Measurements from ENCODE around the gene LITAF.

The LITAF gene

GRCh38 chr16:11550791-11551498, 35.8 kb downstream of the LITAF start:
- no peak for DNase-seq (ENCODE audit: low spot score)

DNA sequence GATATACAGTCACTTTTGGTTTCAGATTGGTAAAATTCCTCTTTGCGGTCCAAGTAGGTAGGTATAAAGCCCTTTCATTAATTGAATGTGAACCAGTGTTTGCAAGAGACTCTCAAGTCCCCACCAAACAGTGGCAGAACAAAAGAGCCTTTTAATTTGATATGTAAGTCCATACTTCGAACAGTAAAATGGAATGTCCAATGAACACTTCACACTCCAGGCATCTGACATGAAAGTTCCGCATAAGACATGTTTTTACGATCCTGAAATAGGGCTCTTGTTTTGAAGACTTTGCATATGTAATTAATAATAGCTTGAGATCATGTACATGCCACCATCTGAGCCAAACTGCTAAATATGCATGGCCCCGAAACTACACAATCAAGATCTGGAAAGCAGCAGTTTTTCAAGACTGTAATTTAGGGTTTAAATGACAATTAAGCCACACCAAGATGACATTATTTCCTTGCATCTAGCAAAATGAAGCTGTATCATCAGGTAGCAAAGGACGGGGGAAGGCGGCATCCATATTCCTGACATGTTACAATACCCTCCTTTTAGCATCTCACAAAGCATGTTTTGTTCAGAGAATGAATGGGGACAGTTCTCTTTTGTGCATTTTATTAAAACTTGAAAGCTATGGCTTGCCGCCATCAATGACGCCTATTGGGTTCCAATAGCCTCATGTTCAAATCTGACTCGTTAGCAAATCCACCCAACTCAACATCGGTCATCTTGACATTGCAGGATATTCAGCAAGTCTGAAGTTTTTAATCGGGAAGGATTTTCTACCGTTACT, 39.4 kb downstream of the LITAF start:
- DNase-seq (ENCODE audit: low spot score) = no peak

GRCh38 chr16:11546608-11547061, 40.1 kb downstream of the LITAF start:
- DNase-seq (ENCODE audit: low spot score) = no peak

DNA sequence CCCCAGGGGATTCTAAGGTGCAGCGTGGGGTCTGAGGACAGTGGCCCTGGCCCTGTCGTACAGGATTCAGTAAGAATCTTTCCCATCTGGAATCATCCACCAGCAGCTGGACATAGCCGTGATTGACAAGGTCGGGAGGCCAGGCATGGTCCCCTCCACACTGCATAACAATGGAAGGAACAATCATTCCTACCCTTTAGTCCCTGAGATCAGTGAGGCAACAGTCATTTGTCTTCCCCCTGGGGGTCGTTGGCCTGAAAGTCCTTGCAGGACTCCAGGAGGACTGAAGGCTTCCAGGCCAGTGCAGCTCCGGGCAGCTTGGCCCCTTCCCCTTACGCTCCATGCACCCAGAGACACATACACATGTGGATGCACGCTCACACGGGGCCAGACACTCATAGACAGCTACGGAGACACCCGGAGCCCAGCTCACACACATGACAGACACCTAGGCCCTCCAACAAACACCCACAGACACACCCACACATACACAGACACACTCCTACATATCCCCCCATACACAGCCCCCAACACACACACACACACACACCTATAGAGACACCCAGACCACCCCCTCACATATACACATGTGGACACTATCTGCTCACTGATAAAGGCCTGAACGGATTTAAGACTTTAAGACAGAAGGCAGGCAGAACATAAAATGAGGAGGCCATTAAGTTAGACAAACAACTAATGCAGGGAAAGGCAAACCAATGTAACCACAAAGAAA, 42.9 kb downstream of the LITAF start:
- no peak for DNase-seq (ENCODE audit: low spot score)

GRCh38 chr16:11542069-11542744, 44.5 kb downstream of the LITAF start:
- DNase-seq (ENCODE audit: low spot score) = no peak

DNA sequence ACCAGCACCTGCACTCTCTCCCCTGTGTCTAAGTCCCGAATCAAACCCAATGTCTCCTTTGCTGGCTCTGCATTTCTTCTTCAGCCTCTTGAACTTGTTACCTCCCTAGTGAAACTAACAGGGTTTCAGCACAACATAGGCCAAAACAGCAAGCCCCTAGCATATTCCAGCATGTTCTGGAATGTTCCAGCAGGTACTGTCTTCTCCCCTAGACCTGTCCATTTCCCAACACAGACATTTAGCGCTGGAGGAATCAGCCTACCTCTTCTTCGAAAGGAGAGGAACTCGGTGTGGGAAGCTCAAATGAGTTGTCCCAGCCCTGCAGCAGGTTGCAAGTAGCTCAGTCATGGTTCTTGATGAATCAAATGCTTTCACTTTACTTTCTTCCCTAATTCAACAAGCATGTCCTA, 47.1 kb downstream of the LITAF start:
- no peak for DNase-seq (ENCODE audit: low spot score)

GRCh38 chr16:11538880-11539279, 47.8 kb downstream of the LITAF start:
- DNase-seq (ENCODE audit: low spot score) = no peak

GRCh38 chr16:11536104-11536866, 50.4 kb downstream of the LITAF start:
- no peak for DNase-seq (ENCODE audit: low spot score)

- no peak for DNase-seq (ENCODE audit: low spot score)
These were observed 51.2 kb downstream of the LITAF start for GRCh38 chr16:11535494-11535893.

- no peak for DNase-seq (ENCODE audit: low spot score)
These were observed 52.5 kb downstream of the LITAF start for GRCh38 chr16:11534262-11534661.

DNA sequence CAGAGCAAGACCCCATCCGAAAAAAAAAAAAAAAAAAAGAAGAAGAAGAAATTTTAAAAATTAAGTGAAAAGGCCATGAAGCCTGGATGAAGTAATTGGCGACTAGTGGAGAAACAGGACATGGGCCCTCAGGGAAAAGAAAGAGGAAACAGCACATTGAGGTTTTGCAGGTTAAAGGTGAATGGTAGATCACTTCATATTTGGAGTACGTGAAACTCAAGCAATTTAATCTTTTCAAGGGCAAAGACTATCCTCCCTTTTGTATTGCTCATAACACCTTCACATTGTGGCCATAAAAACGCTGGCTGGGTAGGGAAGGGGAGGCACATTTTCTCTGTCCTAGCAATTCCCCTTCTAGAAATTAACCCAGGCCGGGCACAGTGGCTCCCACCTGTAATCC, 53.1 kb downstream of the LITAF start:
- DNase-seq (ENCODE audit: low spot score) = no peak

DNA sequence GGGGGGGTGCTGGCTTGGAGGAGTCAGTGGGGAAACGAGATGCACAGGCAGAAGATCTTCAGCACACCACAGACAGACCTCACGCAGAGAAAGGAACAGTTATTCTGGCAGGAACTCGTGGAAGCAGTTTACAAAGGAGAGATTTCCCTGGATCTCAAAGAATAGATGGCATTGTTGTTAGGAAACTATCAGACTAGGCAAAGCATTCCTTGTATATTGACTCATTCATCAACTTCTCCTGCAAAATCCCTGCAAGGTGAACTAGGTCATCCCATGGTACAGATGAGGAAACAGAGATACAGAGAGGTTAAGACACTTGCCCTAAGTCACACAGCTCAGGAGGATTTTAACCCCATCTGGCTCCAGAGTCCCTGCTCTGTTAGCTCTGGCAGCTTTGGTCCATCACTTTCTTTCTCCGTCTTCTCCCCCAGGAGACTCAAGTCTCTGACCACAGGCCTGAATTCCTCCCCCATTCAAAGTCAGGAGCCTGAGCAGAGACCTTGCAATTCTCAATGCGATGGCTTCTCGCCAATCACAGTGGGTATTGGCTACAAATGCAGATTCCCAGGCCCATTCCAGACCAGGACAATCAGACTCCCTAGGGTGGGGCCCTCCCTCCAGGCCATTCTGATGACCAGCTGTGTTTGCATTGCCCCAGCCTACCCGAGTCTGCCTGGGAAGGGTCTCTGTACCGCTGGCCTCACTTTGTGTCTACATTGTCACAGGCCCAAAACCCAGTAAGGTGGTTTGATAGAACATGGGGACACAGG, 56.4 kb downstream of the LITAF start:
- no peak for DNase-seq (ENCODE audit: low spot score)

GRCh38 chr16:11529285-11529684, 57.4 kb downstream of the LITAF start:
- DNase-seq (ENCODE audit: low spot score) = no peak

- no peak for DNase-seq (ENCODE audit: low spot score)
These were observed 58.7 kb downstream of the LITAF start for GRCh38 chr16:11528053-11528452.

DNA sequence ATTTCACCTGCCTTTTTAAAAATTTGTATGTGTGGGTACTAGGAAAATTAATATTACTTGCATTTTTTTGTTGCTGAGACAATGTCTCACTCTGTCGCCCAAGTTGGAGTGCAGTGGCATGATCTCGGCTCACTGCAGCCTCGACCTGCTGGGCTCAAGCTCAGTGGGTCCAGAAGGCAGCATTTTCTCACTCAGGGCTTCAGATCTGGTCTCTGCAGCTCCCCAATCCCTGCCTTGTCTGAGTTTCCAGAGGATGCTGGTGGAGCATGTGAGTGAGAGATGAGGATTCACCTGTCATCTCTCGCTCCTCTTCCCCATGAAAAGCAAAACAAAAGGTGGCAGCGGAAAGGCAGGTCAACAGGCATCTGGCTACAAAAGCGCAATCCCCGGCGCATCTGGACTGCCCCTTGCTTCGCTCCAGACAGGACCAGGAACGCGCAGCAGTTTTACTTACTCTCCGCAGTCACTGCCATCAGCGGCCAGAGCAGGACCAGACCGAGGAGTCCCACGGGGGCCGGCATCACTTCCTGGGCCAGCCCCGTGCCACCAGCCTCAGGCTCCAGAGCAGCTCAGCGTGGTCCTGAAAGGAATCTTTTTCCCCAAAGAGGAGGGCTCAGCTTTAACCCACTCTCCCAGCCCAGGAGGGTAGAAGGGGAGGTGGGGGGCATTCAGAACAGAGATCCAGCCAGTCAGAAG, 59.9 kb downstream of the LITAF start:
- DNase-seq (ENCODE audit: low spot score) = no peak

GRCh38 chr16:11524098-11524760, 62.5 kb downstream of the LITAF start:
- DNase-seq (ENCODE audit: low spot score) = no peak

DNA sequence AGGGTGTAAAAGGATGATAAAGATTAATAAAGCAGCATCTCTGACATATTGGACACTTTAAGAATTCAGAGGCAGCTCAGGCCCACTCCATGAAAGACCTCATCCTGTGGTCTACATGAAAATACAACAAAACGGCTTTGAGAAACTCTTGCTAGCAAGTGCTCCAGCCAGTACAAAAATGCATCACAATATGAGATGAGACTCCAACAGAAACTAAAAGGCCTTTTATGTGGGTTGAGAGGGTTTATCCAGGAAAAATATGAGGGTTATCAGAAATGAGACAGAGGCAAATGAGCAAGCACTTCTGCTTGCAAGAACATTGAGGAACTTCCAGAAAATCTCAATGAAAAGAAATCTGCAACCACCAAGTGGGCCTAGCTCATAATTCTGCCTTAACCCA, 65.7 kb downstream of the LITAF start:
- no peak for DNase-seq (ENCODE audit: low spot score)

DNA sequence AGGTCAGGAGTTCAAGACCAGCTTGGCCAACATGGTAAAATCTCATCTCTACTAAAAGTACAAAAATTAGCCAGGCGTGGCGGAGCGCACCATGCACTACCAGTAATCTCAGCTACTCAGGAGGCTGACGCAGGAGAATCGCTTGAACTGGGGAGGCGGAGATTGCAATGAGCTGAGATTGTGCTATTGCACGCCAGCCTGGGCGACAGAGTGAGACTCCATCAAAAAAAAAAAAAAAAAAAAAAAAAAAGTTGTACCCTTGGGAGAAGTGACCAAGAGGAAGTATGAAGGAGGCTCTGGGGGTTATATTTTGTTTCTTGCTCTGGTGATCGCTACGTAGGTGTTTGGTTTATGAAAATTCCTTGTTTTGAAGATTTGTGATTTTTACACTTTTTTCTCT, 66.3 kb downstream of the LITAF start:
- no peak for DNase-seq (ENCODE audit: low spot score)

DNA sequence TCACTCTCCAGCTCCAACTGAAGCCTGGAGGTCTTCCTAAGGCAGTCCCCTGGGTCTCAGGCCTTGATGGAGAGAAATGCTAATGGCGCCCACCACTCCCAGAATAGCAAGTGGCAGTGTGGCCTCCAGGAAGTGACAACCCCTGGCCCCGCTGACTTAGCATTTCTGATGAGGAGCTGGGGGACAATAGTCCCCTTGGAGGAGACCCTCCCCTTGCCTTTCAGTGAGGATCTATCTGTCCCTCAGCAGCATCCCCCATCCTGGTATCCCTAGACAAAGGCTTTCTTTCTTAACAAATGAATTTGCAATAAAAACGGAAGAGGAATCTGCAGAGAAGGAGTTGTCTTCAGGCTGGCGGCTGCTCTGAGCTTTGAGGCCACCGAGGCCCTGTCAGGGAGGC, 68.8 kb downstream of the LITAF start:
- no peak for DNase-seq (ENCODE audit: low spot score)

All from hematopoietic multipotent progenitor cell treated with erythropoietin and hydrocortisone succinate and interleukin-3 and kit ligand, for 15 days (in vitro differentiated cells).